GM12878 (cell line): ENCODE data around the gene STRBP. TPM values are rescaled to one million over a fixed set of nuclear protein-coding genes. Genes with fewer than 3 reads are reported as not detected.

Experiments
- ATAC-seq: fragments of 200-7000 bp; cut with Tn5 transposase; 3 replicates; pipeline ENCODE4 v1.9.1; 2020; ENCODE audit warnings: mild to moderate bottlenecking, moderate library complexity
- BruUV-seq: library from RNA; stranded (reverse); fragments of 400-500 nt; replicated peaks from 2 replicates; lab custom pipeline; 2021; lab: Mats Ljungman, UMichigan
- CTCF ChIA-PET: fragments of 300-600 bp; sonication (Branson Sonifier 250); formaldehyde crosslinking; extraction: SDS; loops from one replicate; lab custom pipeline; 2021; ENCODE audit warnings: inconsistent platforms; lab: Yijun Ruan, JAX
- POLR2A ChIA-PET: fragments of 350-600 bp; formaldehyde crosslinking; extraction: SDS; loops from one replicate; lab custom pipeline; 2021; ENCODE audit warnings: inconsistent platforms; lab: Charles Lee
- RAD21 ChIA-PET: fragments of 300-600 bp; sonication (Branson Sonifier 250); formaldehyde crosslinking; loops from one replicate; lab custom pipeline; 2023; ENCODE audit warnings: antibody characterized with exemption; ENCODE audit not compliant: unreplicated experiment; lab: Charles Lee
- SMC1A ChIA-PET: fragments of 300-600 bp; sonication (Branson Sonifier 250); formaldehyde crosslinking; loops from one replicate; lab custom pipeline; 2023; ENCODE audit not compliant: unreplicated experiment, uncharacterized antibody; lab: Charles Lee
- DNase-seq: peaks from one replicate; pipeline ENCODE4 v3.0.0-alpha.2; 2011; ENCODE audit warnings: low read depth, low spot score
- FAIRE-seq: peaks from 3 replicates; lab custom pipeline; 2011; peaks lifted over from hg19 to GRCh38; lab: Jason Lieb, UNC
- H2AFZ ChIP-seq: 2 replicates; pipeline ENCODE4 v1.6.0; 2011; ENCODE audit warnings: low read depth, low read length, control low read depth; ENCODE audit not compliant: control insufficient read depth
- H3K27ac ChIP-seq: 2 replicates; pipeline ENCODE4 v1.5.1; 2011; ENCODE audit warnings: control low read depth; ENCODE audit not compliant: control insufficient read depth, insufficient read depth
- H3K27me3 ChIP-seq, 2 experiments: replicated peaks in 1 of 2; 2 replicates each; pipeline versions ENCODE4 v1.6.0 to v1.6.1; 2011; ENCODE audit warnings: low read length in 1 of 2; ENCODE audit not compliant: control insufficient read depth in 2 of 2, insufficient read depth in 2 of 2
- H3K36me3 ChIP-seq, 2 experiments: 2 replicates each; pipeline ENCODE4 v1.5.1; 2011; ENCODE audit warnings: low read length in 1 of 2; ENCODE audit not compliant: control insufficient read depth in 2 of 2, insufficient read depth in 2 of 2
- H3K4me1 ChIP-seq: 2 replicates; pipeline ENCODE4 v1.6.1; 2011; ENCODE audit warnings: mild to moderate bottlenecking, low read length, moderate library complexity, mixed read lengths; ENCODE audit not compliant: control insufficient read depth, insufficient read depth
- H3K4me2 ChIP-seq: 2 replicates; pipeline ENCODE4 v1.6.0; 2011; ENCODE audit warnings: control low read depth; ENCODE audit not compliant: control insufficient read depth, insufficient read depth
- H3K4me3 ChIP-seq: fragments of 200-600 bp; sonication (generic); 2 replicates; pipeline ENCODE4 v1.5.1; 2016
- H3K79me2 ChIP-seq: 2 replicates; pipeline ENCODE4 v1.6.0; 2011; ENCODE audit warnings: low read length; ENCODE audit not compliant: control insufficient read depth, insufficient read depth
- H3K9ac ChIP-seq: 2 replicates; pipeline ENCODE4 v1.8.0; 2011; ENCODE audit warnings: low read length, control low read depth, mixed read lengths; ENCODE audit not compliant: control insufficient read depth, insufficient read depth
- H3K9me3 ChIP-seq: replicated peaks from 3 replicates; pipeline ENCODE4 v1.5.1; 2011; ENCODE audit warnings: mild to moderate bottlenecking, low read length; ENCODE audit not compliant: control insufficient read depth, insufficient read depth
- H4K20me1 ChIP-seq: 2 replicates; pipeline ENCODE4 v1.6.0; 2011; ENCODE audit not compliant: control insufficient read depth, insufficient read depth
- BCLAF1 ChIP-seq: fragments of 450-650 bp; IDR thresholded peaks from 2 replicates; pipeline ENCODE4 v1.6.1; 2017; ENCODE audit warnings: antibody characterized with exemption, mild to moderate bottlenecking, moderate library complexity
- CREM ChIP-seq: IDR thresholded peaks from 2 replicates; pipeline ENCODE4 v1.6.1; 2014; ENCODE audit warnings: antibody characterized with exemption, low read depth
- FOXK2 ChIP-seq: fragments of 450-650 bp; IDR thresholded peaks from 2 replicates; pipeline ENCODE4 v1.6.1; 2017; ENCODE audit warnings: mild to moderate bottlenecking, moderate library complexity
- RFX5 ChIP-seq: IDR thresholded peaks from 2 replicates; pipeline ENCODE4 v1.6.1; 2011; ENCODE audit warnings: low read depth, low read length, improper control_type of control experiment
- SMAD1 ChIP-seq: fragments of 450-650 bp; IDR thresholded peaks from 2 replicates; pipeline ENCODE4 v1.6.1; 2018; ENCODE audit warnings: mild to moderate bottlenecking, low read depth; ENCODE audit not compliant: partially characterized antibody
- ZNF274 ChIP-seq: IDR thresholded peaks from one replicate; pipeline ENCODE4 v1.8.0; 2011; ENCODE audit not compliant: insufficient read length, insufficient read depth
- WGBS: methylation state at CpG from one replicate; pipeline ENCODE4 v1.1.6; 2016; ENCODE audit warnings: low lambda C conversion rate; ENCODE audit not compliant: insufficient replicate concordance, insufficient coverage; ENCODE audit errors: missing lambda C conversion rate; 5-methylcytosine and 5-hydroxymethylcytosine counted together
- in situ Hi-C: fragments of 300-500 bp; cut with MboI; formaldehyde crosslinking; loops from 9 replicates; pipeline ENCODE4 v1.14.3; 2018; ENCODE audit warnings: mixed read lengths
- intact Hi-C: fragments of 100-400 bp; cut with micrococcal nuclease; formaldehyde crosslinking; loops from one replicate; pipeline ENCODE4 v1.14.2; 2022; ENCODE audit not compliant: unreplicated experiment
- polyA plus RNA-seq, 11 experiments: library from polyadenylated mRNA; depleted of rRNA in 4 of 11; unstranded in 6 of 11; stranded (reverse) in 5 of 11; fragments of >200 nt; fragmentation: Nextera tagmentation in 4 of 11; fragmentation: Illumina TruSeq in 1 of 11; extraction: Ambion mirVana in 4 of 11; extraction: Trizol in 1 of 11; gene quantifications; 1 replicate in 1 of 11; 2 replicates in 10 of 11; pipeline versions ENCODE4 v1.2.1 to v1.2.3, GENCODE V29; 2011 to 2016; ENCODE audit warnings: inconsistent platforms in 2 of 11, missing spikeins in 2 of 11, low read depth in 1 of 11
- total RNA-seq, 4 experiments: library from RNA; depleted of rRNA in 3 of 4; stranded (reverse); fragments of >200 nt in 3 of 4; fragmentation: Illumina TruSeq in 1 of 4; extraction: Trizol in 1 of 4; gene quantifications; 2 replicates each; pipeline versions ENCODE4 v1.2.1 to v1.2.3, GENCODE V29; 2013 to 2021

STRBP gene
- total and polyA plus RNA-seq, 10 of the 15 experiments (the other 5 are each of a cell fraction or from before 2014, with no cell fraction given), result 31.0 to 96.8 (median 71.4) TPM

GRCh38 chr9:123099548-123099947 is 168.8 kb downstream of the STRBP start:
- CTCF ChIA-PET, result interaction anchor here (1.0 to 8.3 kb wide), 3 partner anchors 126 to 287 kb away, joined by 3 to 56 read pairs (median 3); no protein-coding TSS in a partner anchor
- H3K27me3 ChIP-seq, result no peaks in the 10 kb centered on the region
- RAD21 ChIA-PET, result no interaction called here
- no peak overlapping the region for H3K4me3 ChIP-seq
- SMC1A ChIA-PET, result interaction anchor here (0.7 kb wide), 1 partner anchor 219 kb away, joined by 3 read pairs; no protein-coding TSS in a partner anchor
- POLR2A ChIA-PET, result no interaction called here
- TF ChIP-seq CREM, result no peak
- TF ChIP-seq FOXK2, result no peak
- no peak for TF ChIP-seq SMAD1
- TF ChIP-seq BCLAF1, result no peak
- TF ChIP-seq ZNF274, result no peak
- TF ChIP-seq RFX5, result no peak
- FAIRE-seq (no peak), ATAC-seq (no peak), DNase-seq (no peak)
- no peak overlapping the region for H3K9ac ChIP-seq
- H3K4me2 ChIP-seq, result no peak overlapping the region
- in situ Hi-C loops (no loop called here), intact Hi-C loops (no loop called here)
- no peaks in the 10 kb centered on the region for H3K9me3 ChIP-seq
- H3K4me1 ChIP-seq, result peaks cover 8% of the 10 kb centered on the region
- no peak overlapping the region for H3K27ac ChIP-seq
- BruUV-seq, result no TSS peak
- H2AFZ ChIP-seq, result no peak overlapping the region
- no peaks in the 10 kb centered on the region; the same call in 1 of the 2 replicates for H3K79me2 ChIP-seq
- peaks cover 5 to 32% of the 10 kb centered on the region in 2 experiments for H3K36me3 ChIP-seq
- no peaks in the 10 kb centered on the region for H4K20me1 ChIP-seq
- WGBS, result 97% methylated on average over 3 of the region's 3 CpGs
